HG03432 (cell line): ENCODE data around the gene ELOVL1.

Experiments used
- ATAC-seq: cut with Tn5 transposase; IDR thresholded peaks from one replicate; pipeline ENCODE4 v1.9.1; 2021; ENCODE audit warnings: mild to moderate bottlenecking, moderate library complexity; ENCODE audit not compliant: unreplicated experiment

ELOVL1 gene

GRCh38 chr1:43358121-43358745, 9.6 kb downstream of the ELOVL1 start:
- ATAC-seq = no peak

GRCh38 chr1:43357251-43357650, 10.6 kb downstream of the ELOVL1 start:
- no peak for ATAC-seq

GRCh38 chr1:43354936-43355335, 12.9 kb downstream of the ELOVL1 start:
- ATAC-seq = no peak

DNA sequence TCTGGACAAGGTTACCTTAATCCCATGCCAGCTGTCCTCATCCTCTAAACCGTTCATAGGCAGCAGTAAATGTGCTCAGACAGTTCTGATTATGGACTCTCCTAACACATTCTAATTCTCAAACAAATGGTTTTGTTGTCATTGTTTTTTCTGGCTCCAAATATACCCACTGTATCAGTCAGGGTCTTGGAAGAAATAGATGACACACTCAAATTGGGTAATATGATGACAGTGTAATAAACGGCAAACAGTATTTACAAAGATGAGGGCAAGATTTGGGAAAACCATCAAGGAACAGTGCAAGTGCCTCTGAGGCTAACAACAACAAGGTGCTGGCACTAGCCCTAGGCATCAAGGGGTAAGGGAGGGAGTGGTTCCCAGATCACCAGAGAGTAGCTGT, 13.3 kb downstream of the ELOVL1 start:
- no peak for ATAC-seq

DNA sequence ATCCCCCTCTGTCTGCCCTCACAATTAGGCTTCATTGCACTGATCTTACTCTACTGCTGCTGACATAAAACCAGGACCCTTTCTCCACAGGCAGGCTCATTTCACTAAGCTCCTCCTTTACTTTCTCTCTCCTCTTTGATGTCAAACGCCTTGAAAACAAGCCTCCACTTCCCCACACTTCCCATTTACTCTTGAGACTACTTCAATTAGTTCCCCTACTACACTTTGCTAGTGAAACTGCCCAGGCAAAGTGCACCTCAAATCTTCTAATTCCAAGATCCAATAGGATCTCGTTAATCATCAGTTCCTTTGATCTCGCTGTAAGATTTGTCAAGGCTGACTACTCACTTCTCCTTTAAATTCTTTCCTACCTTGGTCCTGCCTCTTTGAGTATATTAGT, 14.9 kb downstream of the ELOVL1 start:
- no peak for ATAC-seq

- ATAC-seq = no peak
These were observed 15.5 kb downstream of the ELOVL1 start for GRCh38 chr1:43352351-43352705.

GRCh38 chr1:43351421-43352350, 16.1 kb downstream of the ELOVL1 start:
- no peak for ATAC-seq

DNA sequence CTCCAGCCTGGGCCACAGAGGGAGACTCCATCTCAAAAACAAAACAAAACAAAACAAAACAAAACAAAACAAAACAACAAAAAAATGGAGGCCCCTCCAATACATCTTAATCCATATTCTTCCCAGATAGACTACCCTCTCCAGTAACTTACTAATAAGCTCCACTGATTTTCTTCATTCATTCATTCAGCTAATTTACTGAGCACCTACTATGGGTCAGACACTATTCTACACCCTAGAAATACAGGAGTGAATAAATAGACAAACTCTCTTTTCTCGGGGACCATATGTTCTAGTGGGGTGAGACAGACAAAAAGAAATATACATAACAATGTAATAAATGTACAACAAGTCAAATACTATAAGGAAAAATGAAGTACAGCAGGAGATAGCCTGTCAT, 16.8 kb downstream of the ELOVL1 start:
- no peak for ATAC-seq

DNA sequence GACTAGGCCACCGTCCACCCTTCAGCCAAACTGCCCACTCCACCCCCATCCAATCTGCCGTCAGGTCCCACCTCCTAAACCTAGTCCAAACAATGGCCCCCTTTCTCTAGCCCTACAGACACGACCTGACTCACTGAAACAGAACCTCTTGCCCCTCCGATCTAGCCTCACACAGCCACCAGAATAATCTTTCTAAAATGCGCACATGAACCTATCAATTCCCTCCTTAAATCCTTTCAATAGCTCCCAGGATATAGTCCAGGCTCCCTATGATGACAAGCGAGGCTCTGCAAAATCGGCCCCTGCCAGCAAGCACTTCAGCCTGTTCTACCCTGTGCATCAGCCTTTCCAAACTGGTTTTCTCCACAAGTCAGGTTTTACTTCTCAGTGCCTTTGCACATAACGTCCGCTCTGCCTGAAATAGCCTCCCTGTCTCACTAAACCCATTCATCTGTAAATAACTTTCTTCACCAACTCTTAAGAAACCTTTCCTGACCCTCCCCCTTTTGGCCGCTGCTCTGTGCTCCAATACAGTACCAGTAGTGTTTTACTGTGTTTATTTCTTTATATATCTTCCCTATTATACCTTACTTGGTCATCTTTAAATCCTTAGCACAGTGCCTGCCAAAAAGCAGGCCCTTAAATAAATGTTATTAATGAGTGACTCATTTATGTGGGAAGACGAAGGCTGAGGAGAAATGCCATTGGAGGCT, 18.1 kb downstream of the ELOVL1 start:
- peak; percentile 13 for ATAC-seq

DNA sequence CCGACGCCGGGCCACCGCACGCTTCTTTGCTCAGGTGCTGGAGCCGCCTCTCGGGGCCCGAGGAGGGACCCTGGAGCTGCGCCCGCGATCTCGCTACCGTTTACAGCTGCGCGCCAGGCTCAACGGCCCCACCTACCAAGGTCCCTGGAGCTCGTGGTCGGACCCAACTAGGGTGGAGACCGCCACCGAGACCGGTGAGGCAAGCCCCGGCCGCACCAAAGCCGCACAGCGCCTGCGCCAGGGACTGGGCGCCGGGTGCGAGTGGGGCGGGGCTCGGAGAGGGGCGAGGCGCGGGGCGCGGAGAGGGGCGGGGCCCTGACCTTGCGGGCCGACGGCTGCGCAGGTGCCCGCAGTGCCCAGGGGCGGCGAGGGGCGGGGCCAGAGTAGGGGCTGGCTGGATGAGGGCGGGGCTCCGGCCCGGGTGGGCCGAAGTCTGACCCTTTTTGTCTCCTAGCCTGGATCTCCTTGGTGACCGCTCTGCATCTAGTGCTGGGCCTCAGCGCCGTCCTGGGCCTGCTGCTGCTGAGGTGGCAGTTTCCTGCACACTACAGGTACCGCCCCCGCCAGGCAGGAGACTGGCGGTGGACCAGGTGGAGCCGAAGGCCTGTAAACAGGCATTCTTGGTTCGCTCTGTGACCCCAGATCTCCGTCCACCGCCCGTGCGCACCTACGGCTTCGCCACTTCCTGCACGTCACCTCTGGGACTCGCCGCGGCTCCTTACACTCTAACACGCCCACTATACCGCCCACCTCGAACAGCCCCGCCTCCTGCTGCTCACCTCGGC, 18.8 kb downstream of the ELOVL1 start:
- ATAC-seq = peak; percentile 80

GRCh38 chr1:43348343-43348808, 19.4 kb downstream of the ELOVL1 start:
- no peak for ATAC-seq

GRCh38 chr1:43346636-43347035, 21.2 kb downstream of the ELOVL1 start:
- ATAC-seq = no peak

GRCh38 chr1:43345120-43345519, 22.7 kb downstream of the ELOVL1 start:
- ATAC-seq = no peak

GRCh38 chr1:43344267-43344850, 23.5 kb downstream of the ELOVL1 start:
- no peak for ATAC-seq

DNA sequence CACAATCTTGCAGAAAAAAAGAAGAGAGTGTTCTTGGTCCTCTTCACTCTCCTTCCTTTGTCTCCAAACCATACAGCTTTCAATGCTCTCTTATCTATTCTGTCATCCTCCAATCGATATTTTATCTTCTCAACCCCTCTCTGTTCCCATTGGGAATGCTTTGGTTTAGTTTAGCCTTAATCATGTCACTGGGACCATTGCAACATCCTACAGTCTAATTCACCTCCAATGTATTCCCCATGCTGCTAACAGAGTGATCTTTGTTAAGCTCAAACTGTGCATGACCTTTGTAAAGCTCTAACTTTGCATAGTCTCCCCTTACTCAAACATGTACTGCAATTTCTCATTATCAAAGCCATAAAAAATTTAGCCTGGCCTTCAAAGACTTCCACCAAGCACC, 27.3 kb downstream of the ELOVL1 start:
- no peak for ATAC-seq

DNA sequence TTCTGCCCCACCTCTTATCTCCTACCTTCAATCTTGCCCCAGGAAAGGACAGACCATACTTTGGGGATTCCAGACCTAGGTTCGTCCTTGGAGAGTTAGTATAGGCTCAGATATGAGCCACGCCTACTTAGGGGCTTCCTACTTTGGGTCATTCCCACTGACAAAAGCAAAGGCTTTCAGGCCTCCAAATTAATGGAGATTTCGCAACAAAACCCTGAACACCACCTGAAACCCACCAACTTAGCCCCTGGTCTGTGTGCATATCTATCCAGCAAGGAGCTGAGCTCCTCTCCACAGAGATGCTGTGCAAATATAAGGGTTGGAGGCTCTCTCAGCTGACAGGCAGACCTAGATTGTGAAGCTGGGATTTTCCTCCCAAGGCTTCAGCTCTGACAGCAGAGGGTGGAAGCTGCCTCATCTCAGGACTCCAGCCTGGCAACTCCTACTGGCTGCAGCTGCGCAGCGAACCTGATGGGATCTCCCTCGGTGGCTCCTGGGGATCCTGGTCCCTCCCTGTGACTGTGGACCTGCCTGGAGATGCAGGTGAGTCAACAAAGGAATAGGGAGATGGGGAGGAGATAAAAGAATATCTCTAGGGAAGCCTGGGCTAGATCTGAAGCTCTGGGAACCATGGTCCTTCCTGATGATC, 28.1 kb downstream of the ELOVL1 start:
- no peak for ATAC-seq

DNA sequence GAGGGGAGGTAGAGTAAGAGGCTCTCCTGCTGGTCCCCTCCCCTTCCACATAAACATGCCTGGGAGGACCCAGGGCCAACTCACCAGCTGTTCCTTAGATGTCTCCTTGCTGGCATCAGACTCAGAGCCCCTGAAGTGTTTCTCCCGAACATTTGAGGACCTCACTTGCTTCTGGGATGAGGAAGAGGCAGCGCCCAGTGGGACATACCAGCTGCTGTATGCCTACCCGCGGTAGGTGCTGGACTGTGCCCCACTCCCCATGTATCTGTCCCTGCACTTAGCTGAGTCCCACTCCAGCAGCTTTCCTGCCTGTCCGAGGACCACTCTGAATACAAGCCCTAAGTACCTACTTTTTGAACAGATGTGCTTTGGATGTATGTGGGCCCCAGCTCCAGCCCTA, 29.8 kb downstream of the ELOVL1 start:
- no peak for ATAC-seq

GRCh38 chr1:43337588-43337987, 30.2 kb downstream of the ELOVL1 start, which contains the start of gene MPL:
Gene MPL (plus strand): TSS chr1:43337818. CDS start chr1:43337849, 31 bp downstream.
- ATAC-seq = no peak

- ATAC-seq = no peak
These were observed 33.2 kb downstream of the ELOVL1 start for GRCh38 chr1:43334453-43335205.
